Parathyroid adenoma (tissue), 2 donors: Measurements from ENCODE around the gene NXT2.

Experiments used
- H2AFZ ChIP-seq: fragments of 300-600 bp; sonication (generic); one replicate; pipeline ENCODE4 v1.7.0; 2017; ENCODE audit warnings: antibody characterized with exemption, mild to moderate bottlenecking
- H3K27ac ChIP-seq: fragments of 300-600 bp; sonication (generic); one replicate; pipeline ENCODE4 v1.7.0; 2017
- H3K27me3 ChIP-seq: fragments of 300-600 bp; sonication (generic); one replicate; pipeline ENCODE4 v1.7.0; 2017; ENCODE audit warnings: low read length; ENCODE audit not compliant: control insufficient read depth, insufficient read depth
- H3K36me3 ChIP-seq: fragments of 300-600 bp; sonication (generic); one replicate; pipeline ENCODE4 v1.7.0; 2017; ENCODE audit warnings: low read length; ENCODE audit not compliant: control insufficient read depth, insufficient read depth
- H3K4me1 ChIP-seq: fragments of 300-600 bp; sonication (generic); one replicate; pipeline ENCODE4 v1.7.0; 2017; ENCODE audit warnings: control low read depth
- H3K4me2 ChIP-seq: fragments of 300-600 bp; sonication (generic); one replicate; pipeline ENCODE4 v1.7.0; 2017; ENCODE audit warnings: low read length
- H3K4me3 ChIP-seq: fragments of 300-600 bp; sonication (generic); one replicate; pipeline ENCODE4 v1.7.0; 2017; ENCODE audit warnings: low read depth, low read length
- H3K79me2 ChIP-seq: fragments of 300-600 bp; sonication (generic); one replicate; pipeline ENCODE4 v1.7.0; 2017; ENCODE audit warnings: control low read depth
- H3K9ac ChIP-seq: fragments of 300-600 bp; sonication (generic); one replicate; pipeline ENCODE4 v1.7.0; 2017; ENCODE audit warnings: mild to moderate bottlenecking
- H3K9me3 ChIP-seq: fragments of 300-600 bp; sonication (generic); one replicate; pipeline ENCODE4 v1.7.0; 2017; ENCODE audit warnings: low read length; ENCODE audit not compliant: control insufficient read depth
- CTCF ChIP-seq: fragments of 300-600 bp; sonication (generic); IDR thresholded peaks from one replicate; pipeline ENCODE4 v1.7.0; 2017; ENCODE audit warnings: antibody characterized with exemption, mild to moderate bottlenecking
- donor health status: primary hyperparathyroidism.

The NXT2 gene

GRCh38 chrX:109577055-109577454 is 40.4 kb downstream of the NXT2 start:
- H3K79me2 ChIP-seq: no peaks in the 10 kb centered on the region
- TF ChIP-seq CTCF: no peak
- H3K27me3 ChIP-seq: no peaks in the 10 kb centered on the region
- no peaks in the 10 kb centered on the region for H3K9me3 ChIP-seq
- H3K9ac ChIP-seq: no peak overlapping the region
- no peak overlapping the region for H3K27ac ChIP-seq
- H3K36me3 ChIP-seq: no peaks in the 10 kb centered on the region
- no peak overlapping the region for H3K4me2 ChIP-seq
- no peak overlapping the region for H2AFZ ChIP-seq
- no peak overlapping the region for H3K4me3 ChIP-seq
- H3K4me1 ChIP-seq: no peaks in the 10 kb centered on the region

GRCh38 chrX:109578916-109579315 is 42.3 kb downstream of the NXT2 start:
- H3K4me2 ChIP-seq: no peak overlapping the region
- H3K4me3 ChIP-seq: no peak overlapping the region
- no peak overlapping the region for H3K27ac ChIP-seq
- no peak overlapping the region for H3K9ac ChIP-seq
- no peaks in the 10 kb centered on the region for H3K36me3 ChIP-seq
- no peaks in the 10 kb centered on the region for H3K4me1 ChIP-seq
- TF ChIP-seq CTCF: no peak
- no peaks in the 10 kb centered on the region for H3K27me3 ChIP-seq
- H2AFZ ChIP-seq: no peak overlapping the region
- H3K79me2 ChIP-seq: no peaks in the 10 kb centered on the region
- no peaks in the 10 kb centered on the region for H3K9me3 ChIP-seq

- TF ChIP-seq CTCF: no peak
- no peaks in the 10 kb centered on the region for H3K79me2 ChIP-seq
- H3K27me3 ChIP-seq: no peaks in the 10 kb centered on the region
Measured at GRCh38 chrX:109585488-109585887, 48.8 kb downstream of the NXT2 start.

GRCh38 chrX:109590176-109590575 is 53.5 kb downstream of the NXT2 start:
- Histone ChIP-seq H3K9me3 (no peaks in the 10 kb centered on the region), H3K36me3 (no peaks in the 10 kb centered on the region), H3K27ac (no peak overlapping the region), H3K9ac (no peak overlapping the region), H3K79me2 (no peaks in the 10 kb centered on the region), H3K4me1 (no peaks in the 10 kb centered on the region), H2AFZ (no peak overlapping the region), H3K4me3 (no peak overlapping the region), H3K4me2 (no peak overlapping the region), H3K27me3 (no peaks in the 10 kb centered on the region)
- TF ChIP-seq CTCF: no peak

More at GRCh38 chrX:109585488-109585887, 48.8 kb downstream of the NXT2 start:
- Histone ChIP-seq H3K36me3 (no peaks in the 10 kb centered on the region), H3K4me3 (no peak overlapping the region), H3K9ac (no peak overlapping the region), H3K4me1 (no peaks in the 10 kb centered on the region), H3K27ac (no peak overlapping the region), H3K9me3 (no peaks in the 10 kb centered on the region), H2AFZ (no peak overlapping the region), H3K4me2 (no peak overlapping the region)
